ENCODE data around the gene SSC5D.

SSC5D gene

DNA sequence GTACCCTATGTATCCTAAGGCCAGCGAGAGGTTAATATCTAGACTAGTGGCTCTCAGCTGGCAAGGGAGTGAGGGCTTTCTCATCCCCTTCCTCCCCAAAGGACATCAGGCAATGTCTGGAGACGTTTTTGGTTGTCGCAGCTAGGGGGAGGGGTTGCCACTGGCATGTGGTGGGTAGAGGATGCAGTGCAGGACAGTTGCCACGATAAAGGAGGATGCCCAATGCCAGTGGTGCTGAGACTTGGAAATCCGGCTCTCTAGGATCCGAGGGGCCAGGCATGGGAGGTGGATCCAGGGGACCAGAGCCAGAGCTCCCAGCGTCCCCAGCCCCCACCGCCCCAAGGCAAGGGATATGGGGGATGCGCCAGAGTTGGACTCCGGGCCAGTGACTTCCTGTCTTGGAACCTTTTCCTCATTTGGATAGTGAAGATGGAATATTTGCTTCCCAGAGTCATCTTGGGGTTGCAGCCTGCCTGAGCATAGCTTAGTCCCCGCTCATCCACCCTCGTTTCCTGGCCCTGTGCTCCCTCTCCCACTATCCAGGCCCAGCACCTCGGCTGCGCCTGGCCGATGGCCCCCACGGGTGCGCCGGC is 4.9 kb downstream of the SSC5D start (continued):
- TF ChIP-seq, protein P1, sequence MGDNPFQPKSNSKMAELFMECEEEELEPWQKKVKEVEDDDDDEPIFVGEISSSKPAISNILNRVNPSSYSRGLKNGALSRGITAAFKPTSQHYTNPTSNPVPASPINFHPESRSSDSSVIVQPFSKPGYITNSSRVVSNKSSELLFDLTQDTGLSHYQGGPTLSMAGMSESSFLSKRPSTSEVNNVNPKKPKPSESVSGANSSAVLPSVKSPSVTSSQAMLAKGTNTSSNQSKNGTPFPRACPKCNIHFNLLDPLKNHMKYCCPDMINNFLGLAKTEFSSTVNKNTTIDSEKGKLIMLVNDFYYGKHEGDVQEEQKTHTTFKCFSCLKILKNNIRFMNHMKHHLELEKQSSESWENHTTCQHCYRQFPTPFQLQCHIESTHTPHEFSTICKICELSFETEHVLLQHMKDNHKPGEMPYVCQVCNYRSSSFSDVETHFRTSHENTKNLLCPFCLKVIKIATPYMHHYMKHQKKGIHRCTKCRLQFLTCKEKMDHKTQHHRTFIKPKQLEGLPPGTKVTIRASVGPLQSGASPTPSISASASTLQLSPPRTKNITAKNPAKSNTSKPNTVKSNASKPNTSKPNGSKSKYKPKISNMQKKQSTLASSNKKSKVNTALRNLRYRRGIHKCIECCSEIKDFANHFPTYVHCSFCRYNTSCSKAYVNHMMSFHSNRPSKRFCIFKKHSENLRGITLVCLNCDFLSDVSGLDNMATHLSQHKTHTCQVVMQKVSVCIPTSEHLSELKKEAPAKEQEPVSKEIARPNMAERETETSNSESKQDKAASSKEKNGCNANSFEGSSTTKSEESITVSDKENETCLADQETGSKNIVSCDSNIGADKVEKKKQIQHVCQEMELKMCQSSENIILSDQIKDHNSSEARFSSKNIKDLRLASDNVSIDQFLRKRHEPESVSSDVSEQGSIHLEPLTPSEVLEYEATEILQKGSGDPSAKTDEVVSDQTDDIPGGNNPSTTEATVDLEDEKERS (tag by site-specific recombination; IDR thresholded peaks at IDR 0.05) = no peak
- no peak for TF ChIP-seq ZNF10 (tag by site-specific recombination; IDR thresholded peaks at IDR 0.05)
- TF ChIP-seq, protein P2, sequence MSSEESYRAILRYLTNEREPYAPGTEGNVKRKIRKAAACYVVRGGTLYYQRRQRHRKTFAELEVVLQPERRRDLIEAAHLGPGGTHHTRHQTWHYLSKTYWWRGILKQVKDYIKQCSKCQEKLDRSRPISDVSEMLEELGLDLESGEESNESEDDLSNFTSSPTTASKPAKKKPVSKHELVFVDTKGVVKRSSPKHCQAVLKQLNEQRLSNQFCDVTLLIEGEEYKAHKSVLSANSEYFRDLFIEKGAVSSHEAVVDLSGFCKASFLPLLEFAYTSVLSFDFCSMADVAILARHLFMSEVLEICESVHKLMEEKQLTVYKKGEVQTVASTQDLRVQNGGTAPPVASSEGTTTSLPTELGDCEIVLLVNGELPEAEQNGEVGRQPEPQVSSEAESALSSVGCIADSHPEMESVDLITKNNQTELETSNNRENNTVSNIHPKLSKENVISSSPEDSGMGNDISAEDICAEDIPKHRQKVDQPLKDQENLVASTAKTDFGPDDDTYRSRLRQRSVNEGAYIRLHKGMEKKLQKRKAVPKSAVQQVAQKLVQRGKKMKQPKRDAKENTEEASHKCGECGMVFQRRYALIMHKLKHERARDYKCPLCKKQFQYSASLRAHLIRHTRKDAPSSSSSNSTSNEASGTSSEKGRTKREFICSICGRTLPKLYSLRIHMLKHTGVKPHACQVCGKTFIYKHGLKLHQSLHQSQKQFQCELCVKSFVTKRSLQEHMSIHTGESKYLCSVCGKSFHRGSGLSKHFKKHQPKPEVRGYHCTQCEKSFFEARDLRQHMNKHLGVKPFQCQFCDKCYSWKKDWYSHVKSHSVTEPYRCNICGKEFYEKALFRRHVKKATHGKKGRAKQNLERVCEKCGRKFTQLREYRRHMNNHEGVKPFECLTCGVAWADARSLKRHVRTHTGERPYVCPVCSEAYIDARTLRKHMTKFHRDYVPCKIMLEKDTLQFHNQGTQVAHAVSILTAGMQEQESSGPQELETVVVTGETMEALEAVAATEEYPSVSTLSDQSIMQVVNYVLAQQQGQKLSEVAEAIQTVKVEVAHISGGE (tag by site-specific recombination; conservative IDR thresholded peaks at IDR 0.05; ENCODE audit: low read depth) = no peak
- TF ChIP-seq ZFHX2 (tag by site-specific recombination; conservative IDR thresholded peaks at IDR 0.05) = no peak
- TF ChIP-seq, protein P3, sequence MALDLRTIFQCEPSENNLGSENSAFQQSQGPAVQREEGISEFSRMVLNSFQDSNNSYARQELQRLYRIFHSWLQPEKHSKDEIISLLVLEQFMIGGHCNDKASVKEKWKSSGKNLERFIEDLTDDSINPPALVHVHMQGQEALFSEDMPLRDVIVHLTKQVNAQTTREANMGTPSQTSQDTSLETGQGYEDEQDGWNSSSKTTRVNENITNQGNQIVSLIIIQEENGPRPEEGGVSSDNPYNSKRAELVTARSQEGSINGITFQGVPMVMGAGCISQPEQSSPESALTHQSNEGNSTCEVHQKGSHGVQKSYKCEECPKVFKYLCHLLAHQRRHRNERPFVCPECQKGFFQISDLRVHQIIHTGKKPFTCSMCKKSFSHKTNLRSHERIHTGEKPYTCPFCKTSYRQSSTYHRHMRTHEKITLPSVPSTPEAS (tag by site-specific recombination; IDR thresholded peaks at IDR 0.05) = no peak
- no peak for TF ChIP-seq ZEB2 (tag by site-specific recombination; IDR thresholded peaks at IDR 0.05)
- TF ChIP-seq ZNF768 (tag by site-specific recombination; IDR thresholded peaks at IDR 0.05) = no peak
- no peak for TF ChIP-seq REST (tag by site-specific recombination; IDR thresholded peaks at IDR 0.05)
- TF ChIP-seq ZNF37A (tag by site-specific recombination; IDR thresholded peaks at IDR 0.05) = no peak
- no peak for TF ChIP-seq SP7 (tag by site-specific recombination; IDR thresholded peaks at IDR 0.05)
- no peak for TF ChIP-seq ZNF658 (tag by site-specific recombination; IDR thresholded peaks at IDR 0.05)
- TF ChIP-seq ZBTB49 (tag by site-specific recombination; IDR thresholded peaks at IDR 0.05; ENCODE audit: low read depth) = no peak
